Measurements from ENCODE around the gene INPP4B.
A peak's percentile ranks its signal among the peaks of the same experiment; 100 is the strongest.

INPP4B gene

DNA sequence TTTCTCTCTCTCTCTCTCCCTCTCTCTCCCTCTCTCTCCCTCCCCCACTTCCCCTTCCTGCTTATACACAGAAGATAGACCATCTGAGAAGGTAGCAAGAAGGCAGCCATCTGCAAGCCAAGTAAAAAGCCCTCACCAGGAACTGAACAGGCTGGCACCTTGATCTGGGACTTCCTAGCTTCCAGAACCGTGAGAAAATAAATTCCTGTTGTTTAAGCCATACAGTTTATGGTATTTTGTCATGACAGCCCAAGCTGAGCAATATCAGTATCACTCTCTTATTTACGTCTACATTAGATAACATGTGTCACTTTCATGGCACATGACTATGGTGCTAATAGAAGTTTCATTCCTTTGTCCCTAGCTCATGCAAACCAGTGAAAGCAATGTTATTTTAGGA is 581.1 kb downstream of the INPP4B start:
- peak overlapping the region; percentile 90 for H3K27ac Mint-ChIP-seq
- H3K4me1 Mint-ChIP-seq (ENCODE audit: low read depth) = peaks cover 79% of the 10 kb centered on the region
- H3K4me3 Mint-ChIP-seq = no peak overlapping the region
- H3K9me3 Mint-ChIP-seq = peaks cover 2% of the 10 kb centered on the region
- no peak for DNase-seq
- H3K27me3 Mint-ChIP-seq = no peaks in the 10 kb centered on the region
- peaks cover 93% of the 10 kb centered on the region for H3K36me3 Mint-ChIP-seq (ENCODE audit: low read depth)

GRCh38 chr4:142262956-142263355 is 583.1 kb downstream of the INPP4B start:
- peaks cover 2% of the 10 kb centered on the region for H3K9me3 Mint-ChIP-seq
- H3K27me3 Mint-ChIP-seq = no peaks in the 10 kb centered on the region
- H3K27ac Mint-ChIP-seq = peak overlapping the region; percentile 14
- no peak for DNase-seq
- peaks cover 88% of the 10 kb centered on the region for H3K36me3 Mint-ChIP-seq (ENCODE audit: low read depth)
- H3K4me1 Mint-ChIP-seq (ENCODE audit: low read depth) = peaks cover 63% of the 10 kb centered on the region
- H3K4me3 Mint-ChIP-seq = no peak overlapping the region

DNA sequence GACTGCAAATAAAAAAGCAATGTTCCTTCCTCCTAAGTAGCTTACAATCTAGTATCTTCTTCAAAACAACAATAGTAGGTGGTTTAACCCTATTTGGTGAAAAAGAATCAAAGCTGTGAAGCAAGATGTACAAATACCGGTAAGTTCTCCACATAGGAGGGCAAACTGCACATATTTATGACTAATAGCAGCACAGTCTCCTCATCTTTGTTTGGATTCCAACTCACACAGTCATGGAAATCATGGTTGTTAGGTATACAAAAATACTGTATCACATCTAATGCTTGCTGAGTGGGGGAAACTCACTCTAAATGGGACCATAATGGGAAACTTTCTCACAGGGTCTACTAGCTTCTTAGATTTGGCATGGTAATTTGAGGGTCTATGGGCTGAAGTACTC is 597.2 kb downstream of the INPP4B start:
- Mint-ChIP-seq H3K27me3 (no peaks in the 10 kb centered on the region), H3K36me3 (ENCODE audit: low read depth) (peaks cover 80% of the 10 kb centered on the region), H3K4me3 (no peak overlapping the region), H3K4me1 (ENCODE audit: low read depth) (peaks cover 13% of the 10 kb centered on the region), H3K9me3 (peaks cover 8% of the 10 kb centered on the region), H3K27ac (no peak overlapping the region)
- no peak for DNase-seq

- Mint-ChIP-seq H3K27ac (peak overlapping the region; percentile 28), H3K9me3 (peaks cover 8% of the 10 kb centered on the region), H3K4me3 (no peak overlapping the region), H3K4me1 (ENCODE audit: low read depth) (peaks cover 25% of the 10 kb centered on the region), H3K27me3 (no peaks in the 10 kb centered on the region), H3K36me3 (ENCODE audit: low read depth) (peaks cover 81% of the 10 kb centered on the region)
- DNase-seq = no peak
Measured at GRCh38 chr4:142243255-142243654, 602.8 kb downstream of the INPP4B start.

GRCh38 chr4:142242156-142242555 is 603.9 kb downstream of the INPP4B start:
- peaks cover 77% of the 10 kb centered on the region for H3K36me3 Mint-ChIP-seq (ENCODE audit: low read depth)
- peaks cover 25% of the 10 kb centered on the region for H3K4me1 Mint-ChIP-seq (ENCODE audit: low read depth)
- H3K27me3 Mint-ChIP-seq = no peaks in the 10 kb centered on the region
- DNase-seq = no peak
- peaks cover 6% of the 10 kb centered on the region for H3K9me3 Mint-ChIP-seq
- no peak overlapping the region for H3K27ac Mint-ChIP-seq
- no peak overlapping the region for H3K4me3 Mint-ChIP-seq

DNA sequence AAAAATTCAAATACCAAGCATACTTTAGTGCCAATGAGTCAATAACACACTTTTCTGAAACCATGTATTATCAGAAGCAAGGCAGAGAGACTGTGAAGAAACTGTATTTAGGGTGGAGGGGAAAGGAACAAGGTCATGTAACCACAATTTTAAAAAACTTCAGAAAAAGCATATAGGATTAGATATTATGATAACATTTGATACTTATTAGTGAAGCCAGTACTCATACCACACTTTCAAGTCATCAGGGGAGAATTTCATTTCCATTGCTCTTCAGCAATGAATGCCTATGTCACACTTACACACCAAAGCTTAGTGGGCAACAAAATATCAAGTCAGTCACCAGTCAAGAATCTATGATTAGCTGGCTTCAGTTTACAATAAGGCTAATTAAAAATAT is 607.5 kb downstream of the INPP4B start:
- Mint-ChIP-seq H3K27me3 (no peaks in the 10 kb centered on the region), H3K36me3 (ENCODE audit: low read depth) (peaks cover 77% of the 10 kb centered on the region), H3K4me1 (ENCODE audit: low read depth) (peaks cover 22% of the 10 kb centered on the region), H3K27ac (peak overlapping the region; percentile 3), H3K4me3 (no peak overlapping the region), H3K9me3 (no peaks in the 10 kb centered on the region)
- DNase-seq = no peak

GRCh38 chr4:142236268-142236667 is 609.8 kb downstream of the INPP4B start:
- Mint-ChIP-seq H3K27ac (no peak overlapping the region), H3K4me1 (ENCODE audit: low read depth) (peaks cover 26% of the 10 kb centered on the region), H3K9me3 (no peaks in the 10 kb centered on the region), H3K27me3 (no peaks in the 10 kb centered on the region), H3K36me3 (ENCODE audit: low read depth) (peaks cover 71% of the 10 kb centered on the region), H3K4me3 (no peak overlapping the region)
- no peak for DNase-seq

DNA sequence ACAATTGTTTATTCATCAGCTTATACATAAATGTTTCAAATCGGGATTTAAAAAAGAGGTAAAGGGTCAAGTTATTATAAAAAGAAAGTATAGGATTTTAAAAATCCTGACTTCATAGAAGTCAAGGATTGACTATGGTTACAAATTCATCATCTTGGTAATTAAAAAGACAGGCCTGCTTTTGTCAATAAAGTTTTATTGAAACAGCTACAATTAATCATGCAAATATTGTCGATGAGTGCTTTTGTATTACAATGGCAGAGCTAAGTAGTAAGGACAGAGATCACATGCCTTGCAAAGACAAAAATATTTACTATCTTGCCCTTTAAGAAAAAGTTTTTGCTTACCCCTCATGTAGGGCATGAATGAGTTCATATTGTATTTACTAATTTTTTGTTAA is 614.3 kb downstream of the INPP4B start:
- Mint-ChIP-seq H3K27me3 (no peaks in the 10 kb centered on the region), H3K27ac (no peak overlapping the region), H3K36me3 (ENCODE audit: low read depth) (peaks cover 63% of the 10 kb centered on the region), H3K4me3 (no peak overlapping the region), H3K4me1 (ENCODE audit: low read depth) (peaks cover 24% of the 10 kb centered on the region), H3K9me3 (no peaks in the 10 kb centered on the region)
- no peak for DNase-seq

DNA sequence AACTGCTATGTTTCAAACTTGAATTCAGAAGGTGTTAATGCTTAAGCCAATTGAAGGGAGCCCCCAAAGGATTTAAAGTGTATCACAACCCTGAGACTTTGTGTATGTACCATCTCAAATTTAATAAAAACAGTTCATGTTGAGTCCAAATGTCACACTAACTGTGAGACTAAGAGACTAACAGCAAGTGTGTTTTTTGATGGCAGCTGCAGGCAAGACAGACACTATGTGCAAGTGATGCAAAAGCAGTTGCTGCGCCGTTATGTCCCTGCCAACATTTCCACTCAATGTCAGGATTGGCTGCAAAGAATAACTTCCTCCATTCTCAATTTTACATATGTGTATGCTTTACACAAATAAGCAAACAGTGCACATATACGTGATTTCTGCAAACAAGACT is 615.1 kb downstream of the INPP4B start:
- Mint-ChIP-seq H3K36me3 (ENCODE audit: low read depth) (peaks cover 63% of the 10 kb centered on the region), H3K4me1 (ENCODE audit: low read depth) (peaks cover 27% of the 10 kb centered on the region), H3K9me3 (no peaks in the 10 kb centered on the region), H3K4me3 (no peak overlapping the region), H3K27ac (no peak overlapping the region), H3K27me3 (no peaks in the 10 kb centered on the region)
- no peak for DNase-seq

GRCh38 chr4:142226014-142226413 is 620.1 kb downstream of the INPP4B start:
- no peak overlapping the region for H3K27ac Mint-ChIP-seq
- H3K9me3 Mint-ChIP-seq = no peaks in the 10 kb centered on the region
- H3K4me3 Mint-ChIP-seq = no peak overlapping the region
- no peak for DNase-seq
- H3K36me3 Mint-ChIP-seq (ENCODE audit: low read depth) = peaks cover 66% of the 10 kb centered on the region
- no peaks in the 10 kb centered on the region for H3K27me3 Mint-ChIP-seq
- H3K4me1 Mint-ChIP-seq (ENCODE audit: low read depth) = peaks cover 26% of the 10 kb centered on the region

DNA sequence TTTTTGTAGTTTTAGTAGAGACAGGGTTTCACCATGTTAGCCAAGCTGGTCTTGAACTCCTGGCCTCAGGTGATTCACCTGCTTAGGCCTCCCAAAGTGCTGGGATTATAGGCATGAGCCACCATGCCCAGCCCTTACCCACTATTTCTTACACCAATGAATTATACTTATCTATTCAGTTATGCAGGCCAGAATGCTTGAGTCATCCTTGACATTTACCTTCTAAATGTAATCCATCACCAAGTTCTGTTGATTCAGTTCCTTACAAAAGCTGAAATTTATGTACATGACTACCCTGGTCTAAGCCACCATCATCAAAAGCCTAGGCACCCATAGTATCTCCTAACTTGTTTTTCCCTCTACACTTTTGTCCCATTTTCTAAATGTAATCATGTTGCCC is 624.0 kb downstream of the INPP4B start:
- Mint-ChIP-seq H3K27ac (peak overlapping the region; percentile 63), H3K36me3 (ENCODE audit: low read depth) (peaks cover 77% of the 10 kb centered on the region), H3K9me3 (no peaks in the 10 kb centered on the region), H3K4me1 (ENCODE audit: low read depth) (peaks cover 23% of the 10 kb centered on the region), H3K4me3 (no peak overlapping the region), H3K27me3 (no peaks in the 10 kb centered on the region)
- no peak for DNase-seq

GRCh38 chr4:142218726-142219125 is 627.4 kb downstream of the INPP4B start:
- no peak for DNase-seq
- H3K27me3 Mint-ChIP-seq = no peaks in the 10 kb centered on the region
- H3K36me3 Mint-ChIP-seq (ENCODE audit: low read depth) = peaks cover 80% of the 10 kb centered on the region
- no peaks in the 10 kb centered on the region for H3K9me3 Mint-ChIP-seq
- H3K4me1 Mint-ChIP-seq (ENCODE audit: low read depth) = peaks cover 26% of the 10 kb centered on the region
- no peak overlapping the region for H3K4me3 Mint-ChIP-seq
- H3K27ac Mint-ChIP-seq = no peak overlapping the region

DNA sequence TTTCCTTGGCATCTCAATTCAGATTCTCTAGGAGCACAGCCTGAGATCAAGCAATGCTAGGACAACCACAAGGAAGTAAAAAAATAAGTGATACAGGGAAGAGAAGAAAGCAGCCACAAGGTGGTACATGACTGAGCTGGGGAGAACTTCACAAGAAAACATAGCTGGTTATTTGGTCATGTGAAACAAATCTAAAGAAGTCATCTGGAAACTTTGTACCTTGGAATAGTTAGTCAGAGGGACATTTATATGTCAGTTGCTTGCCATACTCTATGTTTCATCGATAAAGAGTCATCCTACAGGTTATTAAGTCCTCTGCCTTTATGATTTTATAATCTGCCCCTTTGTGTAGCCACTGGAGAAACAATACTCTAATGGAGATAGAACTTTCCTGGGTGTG is 634.7 kb downstream of the INPP4B start:
- DNase-seq = no peak
- Mint-ChIP-seq H3K27me3 (no peaks in the 10 kb centered on the region), H3K9me3 (no peaks in the 10 kb centered on the region)

DNA sequence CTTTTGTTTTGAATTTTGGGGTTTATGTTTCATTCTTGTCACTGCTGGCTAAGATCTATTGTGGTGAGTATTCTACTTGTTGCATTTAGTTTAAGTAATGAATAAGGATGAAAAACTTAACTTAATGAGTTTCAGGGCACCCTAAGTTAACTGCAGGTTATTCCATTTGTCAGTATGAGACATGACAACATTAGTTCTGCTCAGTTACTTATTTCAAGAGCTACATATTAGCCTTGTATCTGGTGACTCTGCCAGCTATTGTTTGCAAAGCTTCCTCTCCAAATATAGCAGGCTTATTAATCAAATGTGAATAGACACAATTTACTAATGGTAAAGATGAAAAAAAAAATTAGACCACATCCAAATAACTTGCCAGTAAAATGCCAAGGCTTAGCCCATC is 642.6 kb downstream of the INPP4B start:
- no peak for DNase-seq
- Mint-ChIP-seq H3K36me3 (ENCODE audit: low read depth) (peaks cover 82% of the 10 kb centered on the region), H3K9me3 (no peaks in the 10 kb centered on the region), H3K27me3 (no peaks in the 10 kb centered on the region), H3K4me1 (ENCODE audit: low read depth) (peaks cover 20% of the 10 kb centered on the region), H3K4me3 (no peak overlapping the region), H3K27ac (no peak overlapping the region)

More for the DNA sequence above, 634.7 kb downstream of the INPP4B start:
- Mint-ChIP-seq H3K27ac (peak overlapping the region; percentile 65), H3K4me3 (no peak overlapping the region), H3K36me3 (ENCODE audit: low read depth) (peaks cover 72% of the 10 kb centered on the region), H3K4me1 (ENCODE audit: low read depth) (peaks cover 35% of the 10 kb centered on the region)

DNA sequence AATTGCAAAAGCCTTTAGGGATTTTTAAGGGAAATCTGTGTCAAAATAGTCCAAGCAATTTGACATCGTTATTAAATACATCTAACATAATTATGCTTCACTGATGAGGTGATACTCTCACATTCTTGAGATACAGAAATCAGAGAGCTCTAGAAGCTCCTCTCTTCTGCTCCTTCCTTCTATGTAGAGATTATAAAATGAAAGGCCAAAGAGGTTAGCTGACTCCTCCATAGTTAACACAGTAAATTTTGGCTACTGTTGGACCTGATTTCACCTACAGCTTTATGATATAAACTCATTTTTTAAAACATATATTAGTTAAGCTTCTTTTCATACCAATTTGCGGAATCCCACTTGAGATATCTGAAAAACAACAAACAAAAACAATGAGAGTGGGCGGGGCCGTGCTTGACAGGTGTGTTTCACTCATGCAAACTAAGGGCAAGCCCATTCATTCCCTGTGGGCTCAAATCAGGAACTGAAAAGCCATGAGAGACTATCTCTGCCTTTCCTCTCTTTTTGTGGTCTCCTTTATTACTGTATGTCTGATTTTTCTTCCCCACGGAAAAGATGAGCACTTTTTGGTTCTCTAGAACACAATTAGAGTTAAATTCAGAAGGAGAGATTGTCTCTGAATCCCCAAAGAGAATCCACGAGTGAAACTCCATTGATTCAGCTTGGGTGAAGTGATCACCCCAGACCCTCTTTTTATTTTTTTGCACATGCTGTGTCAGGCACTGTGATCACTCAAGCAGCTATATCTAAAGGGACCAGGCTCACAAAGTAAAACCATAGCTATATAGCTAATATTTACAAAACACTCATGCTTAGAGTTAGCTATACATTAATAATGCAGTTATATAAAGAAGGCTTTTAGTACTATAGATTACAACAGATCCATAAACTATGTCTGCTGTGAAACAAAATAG is 643.4 kb downstream of the INPP4B start:
- Mint-ChIP-seq H3K27me3 (no peaks in the 10 kb centered on the region), H3K27ac (peak overlapping the region; percentile 40), H3K36me3 (ENCODE audit: low read depth) (peaks cover 84% of the 10 kb centered on the region), H3K4me3 (no peak overlapping the region), H3K4me1 (ENCODE audit: low read depth) (peaks cover 20% of the 10 kb centered on the region), H3K9me3 (no peaks in the 10 kb centered on the region)
- no peak for DNase-seq

Measured in activated T-cell treated with anti-CD3 and anti-CD28 coated beads, Interleukin-2, amount 50 U/mL, for 24 hours (primary cell).